Body of pancreas (tissue), 4 donors: Measurements from ENCODE around the gene ZRANB3. TPM values are rescaled to one million over a fixed set of nuclear protein-coding genes. Genes with fewer than 3 reads are reported as not detected.

ENCODE experiments used
- ATAC-seq: fragments of 150-250 bp; one replicate; pipeline ENCODE4 v1.9.1; 2016
- DNase-seq, 4 donors: peaks; one replicate each; pipeline ENCODE4 v3.0.0-alpha.2; 2019
- H3K27ac ChIP-seq, 4 donors: fragments of 200-600 bp; sonication (generic); 1 replicate in 3 of 4; 2 replicates in 1 of 4; pipeline versions ENCODE4 v1.5.1 to v1.6.1; 2016 to 2019; ENCODE audit warnings: mild to moderate bottlenecking in 1 of 4, mixed read lengths in 1 of 4, moderate library complexity in 1 of 4
- H3K27me3 ChIP-seq, 2 donors: fragments of 200-600 bp; sonication (generic); one replicate each; pipeline ENCODE4 v1.6.0; 2016; ENCODE audit warnings: mild to moderate bottlenecking in 1 of 2
- H3K36me3 ChIP-seq, 2 donors: fragments of 200-600 bp; sonication (generic); replicated peaks in 1 of 2; 2 replicates each; pipeline ENCODE4 v1.5.1; 2016; ENCODE audit warnings: low read depth in 2 of 2; ENCODE audit not compliant: insufficient read depth in 1 of 2
- H3K4me1 ChIP-seq: fragments of 200-600 bp; sonication (generic); one replicate; pipeline ENCODE4 v1.6.0; 2016
- H3K4me3 ChIP-seq, 2 donors: fragments of 200-600 bp; sonication (generic); 1 replicate in 1 of 2; 2 replicates in 1 of 2; pipeline ENCODE4 v1.5.1; 2016 to 2019
- H3K9me3 ChIP-seq, 3 donors: fragments of 200-600 bp; sonication (generic); 1 replicate in 2 of 3; 2 replicates in 1 of 3; pipeline ENCODE4 v1.5.1; 2016
- CTCF ChIP-seq, 7 experiments: fragments of 450-650 bp in 4 of 7; fragments of 200-600 bp in 3 of 7; sonication (generic) in 3 of 7; IDR thresholded peaks; one replicate each; pipeline ENCODE4 v1.5.1; 2016 to 2019; ENCODE audit warnings: antibody characterized with exemption in 7 of 7
- POLR2A ChIP-seq, 3 donors: fragments of 450-650 bp; IDR thresholded peaks; one replicate each; pipeline ENCODE4 v1.6.1; 2016; ENCODE audit warnings: antibody characterized with exemption in 3 of 3, mild to moderate bottlenecking in 2 of 3
- WGBS, 2 donors: methylation state at CpG; one replicate each; pipeline ENCODE4 v1.1.5; 2017; 5-methylcytosine and 5-hydroxymethylcytosine counted together
- intact Hi-C: fragments of 100-400 bp; cut with DNase I; formaldehyde crosslinking; loops from one replicate; pipeline ENCODE4 v1.15.1; 2023
- total RNA-seq, 2 donors: library from RNA; depleted of rRNA; stranded (reverse); fragments of >200 nt; gene quantifications; one replicate each; pipeline ENCODE4 v1.1.0, GENCODE V29; 2016

The ZRANB3 gene
- total RNA-seq, 2 donors from 2014 or later: 3.4 to 10.2 TPM

GRCh38 chr2:135208016-135208415 is 323.0 kb downstream of the ZRANB3 start:
- no peak for ATAC-seq
- no peak overlapping the region for H3K27ac ChIP-seq
- no peaks in the 10 kb centered on the region for H3K9me3 ChIP-seq
- intact Hi-C loops: no loop called here
- no peak for TF ChIP-seq CTCF (IDR thresholded peaks at IDR 0.05)
- no peak for TF ChIP-seq POLR2A (IDR thresholded peaks at IDR 0.05)
- WGBS, 2 donors: 54 to 61% methylated on average over 2 of the region's 2 CpGs
- H3K27me3 ChIP-seq: no peaks in the 10 kb centered on the region
- no peak overlapping the region for H3K4me3 ChIP-seq
- DNase-seq: no peak
- no peaks in the 10 kb centered on the region for H3K36me3 ChIP-seq
- H3K4me1 ChIP-seq: peaks cover 5% of the 10 kb centered on the region

GRCh38 chr2:135203944-135204343 is 327.1 kb downstream of the ZRANB3 start:
- ATAC-seq: no peak

GRCh38 chr2:135202751-135203150 is 328.3 kb downstream of the ZRANB3 start:
- DNase-seq (peak in 1 of 4 donors; percentile 11), ATAC-seq (peak; percentile 30)
- Histone ChIP-seq H3K4me3 (no peak overlapping the region), H3K27ac (peak overlapping the region in 1 of 4 donors; percentile 62), H3K4me1 (peaks cover 5% of the 10 kb centered on the region), H3K36me3 (no peaks in the 10 kb centered on the region), H3K27me3 (no peaks in the 10 kb centered on the region), H3K9me3 (no peaks in the 10 kb centered on the region)
- TF ChIP-seq POLR2A (IDR thresholded peaks at IDR 0.05) (no peak), CTCF (IDR thresholded peaks at IDR 0.05) (no peak)
- intact Hi-C loops: no loop called here

More at GRCh38 chr2:135203944-135204343, 327.1 kb downstream of the ZRANB3 start:
- Histone ChIP-seq H3K27me3 (no peaks in the 10 kb centered on the region), H3K36me3 (no peaks in the 10 kb centered on the region), H3K4me3 (no peak overlapping the region), H3K4me1 (peaks cover 5% of the 10 kb centered on the region), H3K9me3 (no peaks in the 10 kb centered on the region), H3K27ac (no peak overlapping the region)
- WGBS, 2 donors: 58 to 74% methylated on average over 3 of the region's 3 CpGs
- DNase-seq: no peak
- intact Hi-C loops: no loop called here
- no peak for TF ChIP-seq POLR2A (IDR thresholded peaks at IDR 0.05)
- no peak for TF ChIP-seq CTCF (IDR thresholded peaks at IDR 0.05)

GRCh38 chr2:135198481-135198880 is 332.5 kb downstream of the ZRANB3 start:
- no peak for TF ChIP-seq CTCF (IDR thresholded peaks at IDR 0.05)
- 88 to 92% methylated on average over 3 of the region's 3 CpGs for WGBS, 2 donors
- no peak overlapping the region for H3K27ac ChIP-seq
- intact Hi-C loops: no loop called here
- ATAC-seq (no peak), DNase-seq (no peak)
- H3K4me3 ChIP-seq: no peak overlapping the region
- no peaks in the 10 kb centered on the region for H3K27me3 ChIP-seq
- no peaks in the 10 kb centered on the region for H3K36me3 ChIP-seq
- no peaks in the 10 kb centered on the region for H3K4me1 ChIP-seq
- H3K9me3 ChIP-seq: no peaks in the 10 kb centered on the region

GRCh38 chr2:135190799-135191198 is 340.2 kb downstream of the ZRANB3 start:
- Histone ChIP-seq H3K4me3 (no peak overlapping the region), H3K27ac (no peak overlapping the region)

More at GRCh38 chr2:135190799-135191198, 340.2 kb downstream of the ZRANB3 start:
- ATAC-seq (no peak), DNase-seq (no peak)
- no peaks in the 10 kb centered on the region for H3K36me3 ChIP-seq
- intact Hi-C loops: no loop called here
- no peaks in the 10 kb centered on the region for H3K9me3 ChIP-seq
- TF ChIP-seq POLR2A (IDR thresholded peaks at IDR 0.05) (no peak), CTCF (IDR thresholded peaks at IDR 0.05) (no peak)
- no peaks in the 10 kb centered on the region for H3K27me3 ChIP-seq
- no peaks in the 10 kb centered on the region for H3K4me1 ChIP-seq
